GM12873 (cell line): ENCODE data around the gene CDC42SE2.

Experiments
- CTCF ChIP-seq: IDR thresholded peaks from 2 replicates; pipeline ENCODE4 v1.5.1; 2012; ENCODE audit warnings: low read depth, mild to moderate bottlenecking, moderate library complexity, low read length, control low read depth; ENCODE audit not compliant: insufficient read depth; ENCODE audit errors: missing control alignments

Gene CDC42SE2

GRCh38 chr5:131368866-131369265, 105.0 kb downstream of the CDC42SE2 start:
- TF ChIP-seq CTCF, result no peak

- no peak for TF ChIP-seq CTCF
Observed at GRCh38 chr5:131369558-131369957, 105.7 kb downstream of the CDC42SE2 start.

- no peak for TF ChIP-seq CTCF
Observed at GRCh38 chr5:131371835-131372234, 108.0 kb downstream of the CDC42SE2 start.

- no peak for TF ChIP-seq CTCF
Observed at GRCh38 chr5:131373265-131373664, 109.4 kb downstream of the CDC42SE2 start.

GRCh38 chr5:131375351-131375750, 111.5 kb downstream of the CDC42SE2 start:
- no peak for TF ChIP-seq CTCF

- TF ChIP-seq CTCF, result no peak
Observed at GRCh38 chr5:131377346-131377745, 113.5 kb downstream of the CDC42SE2 start.

- no peak for TF ChIP-seq CTCF
Observed at GRCh38 chr5:131377785-131378325, 114.0 kb downstream of the CDC42SE2 start.
